Smooth muscle cell (in vitro differentiated cells): ENCODE data around the gene EIF4G3. TPM values are rescaled to one million over a fixed set of nuclear protein-coding genes. Genes with fewer than 3 reads are reported as not detected.

Experiments used
- DNase-seq: peaks from one replicate; lab custom pipeline; 2025; ENCODE audit not compliant: unreplicated experiment; lab: John Stamatoyannopoulos, UW
- H2AFZ ChIP-seq: fragments of 200-600 bp; sonication (generic); 2 replicates; pipeline ENCODE4 v1.6.0; 2016; ENCODE audit warnings: antibody characterized with exemption, low read depth, mild to moderate bottlenecking
- H3F3A ChIP-seq: fragments of 200-600 bp; sonication (generic); 2 replicates; pipeline ENCODE4 v1.6.0; 2017; ENCODE audit warnings: antibody characterized with exemption, low read depth
- H3K27ac ChIP-seq: fragments of 200-600 bp; sonication (generic); 2 replicates; pipeline ENCODE4 v1.5.1; 2016; ENCODE audit warnings: low read depth, mild to moderate bottlenecking
- H3K27me3 ChIP-seq: fragments of 200-600 bp; sonication (generic); 2 replicates; pipeline ENCODE4 v1.6.1; 2016; ENCODE audit warnings: low read depth, mild to moderate bottlenecking
- H3K36me3 ChIP-seq: fragments of 200-600 bp; sonication (generic); 2 replicates; pipeline ENCODE4 v1.5.1; 2016; ENCODE audit warnings: low read depth
- H3K4me1 ChIP-seq: fragments of 200-600 bp; sonication (generic); 2 replicates; pipeline ENCODE4 v1.5.1; 2016; ENCODE audit warnings: low read depth
- H3K4me2 ChIP-seq: fragments of 200-600 bp; sonication (generic); 2 replicates; pipeline ENCODE4 v1.6.0; 2016; ENCODE audit warnings: mild to moderate bottlenecking
- H3K4me3 ChIP-seq: fragments of 200-600 bp; sonication (generic); 2 replicates; pipeline ENCODE4 v1.5.1; 2016; ENCODE audit warnings: mild to moderate bottlenecking
- H3K79me2 ChIP-seq: fragments of 200-600 bp; sonication (generic); 2 replicates; pipeline ENCODE4 v1.6.0; 2016; ENCODE audit warnings: low read depth, mild to moderate bottlenecking
- H3K9ac ChIP-seq: fragments of 200-600 bp; sonication (generic); 2 replicates; pipeline ENCODE4 v1.6.0; 2016; ENCODE audit warnings: low read depth
- H3K9me3 ChIP-seq: fragments of 200-600 bp; sonication (generic); replicated peaks from 2 replicates; pipeline ENCODE4 v1.5.1; 2016; ENCODE audit warnings: low read depth
- H4K20me1 ChIP-seq: fragments of 200-600 bp; sonication (generic); 2 replicates; pipeline ENCODE4 v1.6.0; 2016; ENCODE audit warnings: low read depth
- WGBS: methylation state at CpG from one replicate; pipeline ENCODE4 v1.1.7; 2016; ENCODE audit warnings: low lambda C conversion rate; 5-methylcytosine and 5-hydroxymethylcytosine counted together
- polyA plus RNA-seq: library from polyadenylated mRNA; unstranded; fragments of >200 nt; fragmentation: Nextera tagmentation; extraction: Ambion mirVana; gene quantifications from 2 replicates; pipeline ENCODE4 v1.2.1, GENCODE V29; 2016
- total RNA-seq: library from RNA; depleted of rRNA; stranded (reverse); fragments of >200 nt; gene quantifications from 2 replicates; pipeline ENCODE4 v1.2.3, GENCODE V29; 2014
- TF ChIP-seq, protein P1 (sequence below): fragments of 200-600 bp; sonication (generic); IDR thresholded peaks from 2 replicates; pipeline ENCODE4 v1.5.1; 2017; ENCODE audit warnings: borderline replicate concordance, mild to moderate bottlenecking, antibody characterized with exemption; ENCODE audit not compliant: insufficient read depth, poor library complexity, severe bottlenecking

EIF4G3 gene
- total and polyA plus RNA-seq, 2 experiments from 2014 or later, result 31.5 to 49.5 TPM

DNA sequence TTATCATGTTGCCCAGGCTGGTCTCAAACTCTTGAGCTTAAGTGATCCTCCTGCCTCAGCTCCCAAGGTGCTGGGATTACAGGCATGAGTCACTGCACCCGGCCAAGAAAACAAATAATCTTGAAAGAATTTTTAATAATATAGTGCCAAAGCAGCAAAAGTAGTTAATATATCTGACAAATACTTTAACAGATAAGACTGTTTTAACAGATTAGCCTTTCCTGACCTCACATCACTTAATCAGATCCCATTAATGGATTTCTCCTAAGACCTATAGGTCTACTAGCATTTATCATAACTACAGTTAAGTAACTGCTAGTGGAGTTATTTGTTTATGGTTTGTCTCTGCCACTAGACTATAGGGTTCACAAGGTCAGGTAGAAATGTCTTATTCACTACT, 328.5 kb downstream of the EIF4G3 start:
- Histone ChIP-seq H4K20me1 (peaks cover 4% of the 10 kb centered on the region), H3K27me3 (no peaks in the 10 kb centered on the region), H3K9ac (no peak overlapping the region), H3K27ac (no peak overlapping the region), H3K4me2 (no peak overlapping the region), H3K9me3 (no peaks in the 10 kb centered on the region), H3F3A (no peaks in the 10 kb centered on the region), H3K4me1 (no peaks in the 10 kb centered on the region), H2AFZ (no peak overlapping the region), H3K79me2 (no peaks in the 10 kb centered on the region), H3K36me3 (peaks cover 14% of the 10 kb centered on the region), H3K4me3 (no peak overlapping the region)
- 73% methylated on average over 1 of the region's 1 CpG for WGBS
- TF ChIP-seq, protein P1, sequence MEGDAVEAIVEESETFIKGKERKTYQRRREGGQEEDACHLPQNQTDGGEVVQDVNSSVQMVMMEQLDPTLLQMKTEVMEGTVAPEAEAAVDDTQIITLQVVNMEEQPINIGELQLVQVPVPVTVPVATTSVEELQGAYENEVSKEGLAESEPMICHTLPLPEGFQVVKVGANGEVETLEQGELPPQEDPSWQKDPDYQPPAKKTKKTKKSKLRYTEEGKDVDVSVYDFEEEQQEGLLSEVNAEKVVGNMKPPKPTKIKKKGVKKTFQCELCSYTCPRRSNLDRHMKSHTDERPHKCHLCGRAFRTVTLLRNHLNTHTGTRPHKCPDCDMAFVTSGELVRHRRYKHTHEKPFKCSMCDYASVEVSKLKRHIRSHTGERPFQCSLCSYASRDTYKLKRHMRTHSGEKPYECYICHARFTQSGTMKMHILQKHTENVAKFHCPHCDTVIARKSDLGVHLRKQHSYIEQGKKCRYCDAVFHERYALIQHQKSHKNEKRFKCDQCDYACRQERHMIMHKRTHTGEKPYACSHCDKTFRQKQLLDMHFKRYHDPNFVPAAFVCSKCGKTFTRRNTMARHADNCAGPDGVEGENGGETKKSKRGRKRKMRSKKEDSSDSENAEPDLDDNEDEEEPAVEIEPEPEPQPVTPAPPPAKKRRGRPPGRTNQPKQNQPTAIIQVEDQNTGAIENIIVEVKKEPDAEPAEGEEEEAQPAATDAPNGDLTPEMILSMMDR, result no peak
- no peak for DNase-seq

DNA sequence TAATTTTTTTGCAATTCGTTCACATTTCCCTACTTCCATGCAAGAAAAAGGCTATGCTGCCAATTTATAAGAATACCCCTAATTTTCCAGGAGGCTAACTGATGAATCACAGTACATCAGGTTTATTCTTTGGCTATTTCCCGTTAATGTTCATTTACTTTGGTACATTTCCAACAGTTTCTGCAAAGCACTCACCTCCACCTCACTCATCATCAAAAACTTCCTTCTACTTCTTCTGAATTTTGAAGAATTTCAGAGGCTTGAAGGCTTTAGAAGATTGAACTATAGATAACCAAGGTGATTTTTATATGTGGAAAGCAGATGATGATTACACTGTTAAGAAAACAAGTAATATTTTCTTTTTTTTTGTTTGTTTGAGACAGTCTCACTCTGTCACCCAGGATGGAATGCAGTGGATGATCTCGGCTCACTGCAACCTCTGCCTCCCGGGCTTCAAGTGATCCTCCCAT, 329.1 kb downstream of the EIF4G3 start:
- no peak overlapping the region for H3K27ac ChIP-seq
- WGBS, result 96% methylated on average over 4 of the region's 4 CpGs
- H3K36me3 ChIP-seq, result peaks cover 11% of the 10 kb centered on the region

DNA sequence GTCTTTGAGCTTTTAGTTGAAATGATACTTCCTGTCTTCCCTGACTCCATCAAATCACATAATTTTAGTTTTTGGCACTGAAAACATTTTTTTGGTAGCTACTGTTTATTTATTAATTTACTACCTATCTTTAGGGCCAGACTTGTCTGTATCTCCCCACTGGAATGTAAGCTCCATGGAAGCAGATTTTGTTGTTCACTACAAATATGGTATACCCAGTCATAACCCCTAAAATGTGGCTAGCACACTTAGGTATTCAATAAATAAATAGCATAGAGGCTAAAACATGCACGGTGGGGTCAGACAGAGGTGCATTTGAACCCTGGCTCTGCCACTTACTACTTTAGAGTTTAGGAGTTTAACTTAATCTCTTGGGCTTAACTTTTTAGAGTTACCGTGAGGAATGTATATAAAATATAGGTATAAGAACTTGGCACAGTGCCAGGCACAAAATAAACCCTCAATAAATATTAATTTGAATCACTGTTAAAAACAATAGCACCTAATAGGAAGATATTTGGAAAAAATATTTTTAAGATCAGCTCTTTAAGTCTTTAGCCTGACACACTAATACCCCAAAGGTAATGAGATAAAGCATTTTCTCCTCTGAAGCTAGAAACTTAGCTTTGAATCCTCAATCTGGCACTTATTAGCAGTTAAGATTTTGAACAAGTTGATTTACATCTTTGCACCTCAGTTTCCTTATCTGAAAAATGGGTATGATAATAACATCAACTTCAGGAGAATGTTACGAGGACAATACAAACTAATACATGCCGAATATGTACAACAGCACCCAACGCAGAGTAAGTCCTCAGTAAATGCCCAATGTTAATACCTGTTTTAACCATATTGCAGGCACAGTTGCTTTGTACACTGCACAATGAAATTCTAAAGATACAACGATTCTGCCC, 330.0 kb downstream of the EIF4G3 start:
- Histone ChIP-seq H2AFZ (no peak overlapping the region), H3K9me3 (no peaks in the 10 kb centered on the region), H3K36me3 (peaks cover 11% of the 10 kb centered on the region), H3K27ac (no peak overlapping the region), H3K4me2 (no peak overlapping the region), H3K4me3 (no peak overlapping the region), H3K9ac (no peak overlapping the region), H3K27me3 (no peaks in the 10 kb centered on the region), H3F3A (no peaks in the 10 kb centered on the region), H3K79me2 (no peaks in the 10 kb centered on the region), H3K4me1 (no peaks in the 10 kb centered on the region), H4K20me1 (peaks cover 4% of the 10 kb centered on the region)
- TF ChIP-seq, protein P1, result no peak
- 99% methylated on average over 6 of the region's 6 CpGs for WGBS
- DNase-seq, result no peak

More for the DNA sequence above, 329.1 kb downstream of the EIF4G3 start:
- TF ChIP-seq, protein P1, result no peak
- Histone ChIP-seq H3K4me2 (no peak overlapping the region), H4K20me1 (peaks cover 4% of the 10 kb centered on the region), H3K79me2 (no peaks in the 10 kb centered on the region), H3K9ac (no peak overlapping the region), H3F3A (no peaks in the 10 kb centered on the region), H3K4me3 (no peak overlapping the region), H2AFZ (no peak overlapping the region), H3K27me3 (no peaks in the 10 kb centered on the region), H3K4me1 (no peaks in the 10 kb centered on the region), H3K9me3 (no peaks in the 10 kb centered on the region)
- DNase-seq, result no peak
